Liver (tissue), 3 donors: ENCODE results near the gene SP140.

Experiments used
- ATF3 ChIP-seq: IDR thresholded peaks from 2 replicates; pipeline ENCODE4 v1.6.1; 2016; ENCODE audit warnings: antibody characterized with exemption
- CTCF ChIP-seq: fragments of 150-350 bp; IDR thresholded peaks from 2 replicates; pipeline ENCODE4 v1.5.1; 2017; ENCODE audit warnings: improper control_type of control experiment, low read depth, low read length; ENCODE audit not compliant: missing input control
- FOXA1 ChIP-seq: IDR thresholded peaks from 2 replicates; pipeline ENCODE4 v1.6.1; 2016; ENCODE audit warnings: antibody characterized with exemption
- JUND ChIP-seq, 2 donors: IDR thresholded peaks; 2 replicates each; pipeline ENCODE4 v1.6.1; 2016; ENCODE audit warnings: antibody characterized with exemption in 2 of 2
- RAD21 ChIP-seq, 2 donors: IDR thresholded peaks; 2 replicates each; pipeline ENCODE4 v1.6.1; 2016; ENCODE audit warnings: antibody characterized with exemption in 2 of 2, mild to moderate bottlenecking in 2 of 2
- RXRA ChIP-seq, 2 donors: IDR thresholded peaks; 2 replicates each; pipeline ENCODE4 v1.6.1; 2017 to 2018; ENCODE audit warnings: antibody characterized with exemption in 2 of 2, mild to moderate bottlenecking in 1 of 2
- TAF1 ChIP-seq: conservative IDR thresholded peaks from 2 replicates; pipeline ENCODE4 v1.6.1; 2016; ENCODE audit warnings: antibody characterized with exemption, mild to moderate bottlenecking
- YY1 ChIP-seq: IDR thresholded peaks from 2 replicates; pipeline ENCODE4 v1.6.1; 2016; ENCODE audit warnings: antibody characterized with exemption, mild to moderate bottlenecking
- TF ChIP-seq, protein P1 (sequence below): IDR thresholded peaks from 2 replicates; pipeline ENCODE4 v1.6.1; 2016; ENCODE audit warnings: antibody characterized with exemption, mild to moderate bottlenecking
- TF ChIP-seq, protein P2 (sequence below): IDR thresholded peaks from 2 replicates; pipeline ENCODE4 v1.6.1; 2016; ENCODE audit warnings: antibody characterized with exemption
- TF ChIP-seq, protein P3 (sequence below): IDR thresholded peaks from 2 replicates; pipeline ENCODE4 v1.6.1; 2016; ENCODE audit warnings: antibody characterized with exemption
- donor health status: healthy.
- donor health status: healthy.

DNA sequence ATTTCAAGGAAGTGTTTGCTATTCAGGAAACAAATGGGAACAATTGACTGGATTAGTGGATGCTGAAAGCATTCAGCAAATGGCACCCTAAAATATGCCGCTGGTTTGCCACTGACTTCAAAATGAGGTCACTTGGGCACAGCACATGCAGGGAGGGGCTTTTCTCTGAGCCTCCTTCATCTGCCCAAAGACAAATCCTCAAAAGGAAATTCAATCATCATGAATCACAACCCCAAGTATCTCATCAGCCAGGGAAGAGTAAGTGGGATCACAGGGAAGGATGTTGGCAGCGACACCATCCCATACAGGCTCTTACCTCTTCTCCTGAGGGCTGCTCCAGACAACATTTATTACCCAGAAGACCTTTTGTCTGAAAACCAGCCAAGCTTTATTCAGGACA, 87.1 kb downstream of the SP140 start:
- no peak for TF ChIP-seq CTCF
- no peak for TF ChIP-seq FOXA1
- TF ChIP-seq, protein P1, sequence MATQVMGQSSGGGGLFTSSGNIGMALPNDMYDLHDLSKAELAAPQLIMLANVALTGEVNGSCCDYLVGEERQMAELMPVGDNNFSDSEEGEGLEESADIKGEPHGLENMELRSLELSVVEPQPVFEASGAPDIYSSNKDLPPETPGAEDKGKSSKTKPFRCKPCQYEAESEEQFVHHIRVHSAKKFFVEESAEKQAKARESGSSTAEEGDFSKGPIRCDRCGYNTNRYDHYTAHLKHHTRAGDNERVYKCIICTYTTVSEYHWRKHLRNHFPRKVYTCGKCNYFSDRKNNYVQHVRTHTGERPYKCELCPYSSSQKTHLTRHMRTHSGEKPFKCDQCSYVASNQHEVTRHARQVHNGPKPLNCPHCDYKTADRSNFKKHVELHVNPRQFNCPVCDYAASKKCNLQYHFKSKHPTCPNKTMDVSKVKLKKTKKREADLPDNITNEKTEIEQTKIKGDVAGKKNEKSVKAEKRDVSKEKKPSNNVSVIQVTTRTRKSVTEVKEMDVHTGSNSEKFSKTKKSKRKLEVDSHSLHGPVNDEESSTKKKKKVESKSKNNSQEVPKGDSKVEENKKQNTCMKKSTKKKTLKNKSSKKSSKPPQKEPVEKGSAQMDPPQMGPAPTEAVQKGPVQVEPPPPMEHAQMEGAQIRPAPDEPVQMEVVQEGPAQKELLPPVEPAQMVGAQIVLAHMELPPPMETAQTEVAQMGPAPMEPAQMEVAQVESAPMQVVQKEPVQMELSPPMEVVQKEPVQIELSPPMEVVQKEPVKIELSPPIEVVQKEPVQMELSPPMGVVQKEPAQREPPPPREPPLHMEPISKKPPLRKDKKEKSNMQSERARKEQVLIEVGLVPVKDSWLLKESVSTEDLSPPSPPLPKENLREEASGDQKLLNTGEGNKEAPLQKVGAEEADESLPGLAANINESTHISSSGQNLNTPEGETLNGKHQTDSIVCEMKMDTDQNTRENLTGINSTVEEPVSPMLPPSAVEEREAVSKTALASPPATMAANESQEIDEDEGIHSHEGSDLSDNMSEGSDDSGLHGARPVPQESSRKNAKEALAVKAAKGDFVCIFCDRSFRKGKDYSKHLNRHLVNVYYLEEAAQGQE, result no peak
- TF ChIP-seq, protein P2, sequence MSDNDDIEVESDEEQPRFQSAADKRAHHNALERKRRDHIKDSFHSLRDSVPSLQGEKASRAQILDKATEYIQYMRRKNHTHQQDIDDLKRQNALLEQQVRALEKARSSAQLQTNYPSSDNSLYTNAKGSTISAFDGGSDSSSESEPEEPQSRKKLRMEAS, result no peak
- TF ChIP-seq TAF1, result no peak
- no peak for TF ChIP-seq RAD21 (IDR thresholded peaks at IDR 0.05)
- no peak for TF ChIP-seq YY1
- TF ChIP-seq JUND (IDR thresholded peaks at IDR 0.05), result no peak
- TF ChIP-seq, protein P3, sequence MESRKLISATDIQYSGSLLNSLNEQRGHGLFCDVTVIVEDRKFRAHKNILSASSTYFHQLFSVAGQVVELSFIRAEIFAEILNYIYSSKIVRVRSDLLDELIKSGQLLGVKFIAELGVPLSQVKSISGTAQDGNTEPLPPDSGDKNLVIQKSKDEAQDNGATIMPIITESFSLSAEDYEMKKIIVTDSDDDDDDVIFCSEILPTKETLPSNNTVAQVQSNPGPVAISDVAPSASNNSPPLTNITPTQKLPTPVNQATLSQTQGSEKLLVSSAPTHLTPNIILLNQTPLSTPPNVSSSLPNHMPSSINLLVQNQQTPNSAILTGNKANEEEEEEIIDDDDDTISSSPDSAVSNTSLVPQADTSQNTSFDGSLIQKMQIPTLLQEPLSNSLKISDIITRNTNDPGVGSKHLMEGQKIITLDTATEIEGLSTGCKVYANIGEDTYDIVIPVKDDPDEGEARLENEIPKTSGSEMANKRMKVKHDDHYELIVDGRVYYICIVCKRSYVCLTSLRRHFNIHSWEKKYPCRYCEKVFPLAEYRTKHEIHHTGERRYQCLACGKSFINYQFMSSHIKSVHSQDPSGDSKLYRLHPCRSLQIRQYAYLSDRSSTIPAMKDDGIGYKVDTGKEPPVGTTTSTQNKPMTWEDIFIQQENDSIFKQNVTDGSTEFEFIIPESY, result no peak
- TF ChIP-seq RXRA (IDR thresholded peaks at IDR 0.05), result no peak
- TF ChIP-seq ATF3, result no peak
